ES-I3 (cell line): Measurements from ENCODE around the gene ARF4.

Experiments
- H3K36me3 ChIP-seq: 2 replicates; pipeline ENCODE4 v1.6.1; 2013; ENCODE audit warnings: mild to moderate bottlenecking, low read length, control low read depth, moderate library complexity; ENCODE audit not compliant: insufficient read depth
- H3K4me1 ChIP-seq: 2 replicates; pipeline ENCODE4 v1.6.1; 2013; ENCODE audit warnings: mild to moderate bottlenecking, control low read depth, low read length; ENCODE audit not compliant: insufficient read depth
- H3K9ac ChIP-seq: 2 replicates; pipeline ENCODE4 v1.6.1; 2013; ENCODE audit warnings: low read depth, mild to moderate bottlenecking, low read length, moderate library complexity
- H3K9me3 ChIP-seq: 2 replicates; pipeline ENCODE4 v1.6.1; 2013; ENCODE audit warnings: mild to moderate bottlenecking, low read length, moderate library complexity; ENCODE audit not compliant: control insufficient read depth, insufficient read depth

The ARF4 gene

DNA sequence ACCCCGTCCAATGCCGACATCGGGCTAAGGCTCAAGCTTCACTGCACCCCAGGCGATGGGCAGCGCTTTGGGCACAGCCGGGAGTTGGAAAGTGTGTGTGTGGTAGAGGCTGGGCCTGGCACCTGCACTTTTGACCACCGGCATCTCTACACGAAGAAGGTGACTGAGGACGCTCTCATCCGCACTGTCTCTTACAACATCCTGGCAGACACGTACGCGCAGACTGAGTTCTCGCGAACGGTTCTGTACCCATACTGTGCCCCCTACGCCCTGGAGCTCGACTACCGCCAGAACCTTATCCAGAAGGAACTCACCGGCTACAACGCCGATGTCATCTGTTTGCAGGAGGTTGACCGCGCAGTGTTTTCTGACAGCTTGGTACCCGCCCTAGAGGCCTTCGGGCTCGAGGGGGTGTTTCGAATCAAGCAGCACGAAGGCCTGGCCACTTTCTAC, 40.0 kb downstream of the ARF4 start:
- H3K4me1 ChIP-seq = peaks cover 5% of the 10 kb centered on the region; the same call in 1 of the 2 replicates
- no peaks in the 10 kb centered on the region for H3K9me3 ChIP-seq
- H3K9ac ChIP-seq = peak overlapping the region; percentile 91
- H3K36me3 ChIP-seq = peaks cover 5% of the 10 kb centered on the region; the same call in 1 of the 2 replicates

DNA sequence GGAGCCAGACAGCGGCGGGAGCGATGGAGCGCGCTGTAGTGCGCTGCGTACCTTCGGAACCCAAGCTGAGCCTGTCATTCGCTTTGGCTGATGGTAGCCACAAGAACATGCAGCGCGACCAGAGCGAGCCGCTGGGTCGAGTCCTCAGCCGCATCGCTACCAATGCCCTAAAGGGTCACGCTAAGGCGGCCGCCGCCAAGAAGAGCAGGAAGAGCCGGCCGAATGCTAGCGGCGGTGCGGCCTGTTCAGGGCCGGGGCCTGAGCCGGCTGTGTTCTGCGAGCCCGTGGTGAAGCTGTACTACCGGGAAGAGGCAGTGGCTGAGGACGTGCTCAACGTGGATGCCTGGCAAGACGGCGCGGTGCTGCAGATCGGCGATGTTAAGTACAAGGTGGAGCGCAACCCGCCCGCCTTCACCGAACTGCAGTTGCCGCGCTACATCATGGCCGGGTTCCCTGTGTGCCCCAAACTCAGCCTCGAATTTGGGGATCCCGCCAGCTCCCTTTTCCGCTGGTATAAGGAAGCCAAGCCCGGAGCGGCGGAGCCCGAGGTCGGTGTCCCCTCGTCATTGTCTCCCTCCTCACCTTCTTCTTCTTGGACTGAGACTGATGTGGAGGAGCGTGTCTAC, 40.6 kb downstream of the ARF4 start:
- H3K9me3 ChIP-seq = no peaks in the 10 kb centered on the region
- peaks cover 5% of the 10 kb centered on the region; the same call in 1 of the 2 replicates for H3K36me3 ChIP-seq
- H3K4me1 ChIP-seq = peaks cover 5% of the 10 kb centered on the region; the same call in 1 of the 2 replicates

DNA sequence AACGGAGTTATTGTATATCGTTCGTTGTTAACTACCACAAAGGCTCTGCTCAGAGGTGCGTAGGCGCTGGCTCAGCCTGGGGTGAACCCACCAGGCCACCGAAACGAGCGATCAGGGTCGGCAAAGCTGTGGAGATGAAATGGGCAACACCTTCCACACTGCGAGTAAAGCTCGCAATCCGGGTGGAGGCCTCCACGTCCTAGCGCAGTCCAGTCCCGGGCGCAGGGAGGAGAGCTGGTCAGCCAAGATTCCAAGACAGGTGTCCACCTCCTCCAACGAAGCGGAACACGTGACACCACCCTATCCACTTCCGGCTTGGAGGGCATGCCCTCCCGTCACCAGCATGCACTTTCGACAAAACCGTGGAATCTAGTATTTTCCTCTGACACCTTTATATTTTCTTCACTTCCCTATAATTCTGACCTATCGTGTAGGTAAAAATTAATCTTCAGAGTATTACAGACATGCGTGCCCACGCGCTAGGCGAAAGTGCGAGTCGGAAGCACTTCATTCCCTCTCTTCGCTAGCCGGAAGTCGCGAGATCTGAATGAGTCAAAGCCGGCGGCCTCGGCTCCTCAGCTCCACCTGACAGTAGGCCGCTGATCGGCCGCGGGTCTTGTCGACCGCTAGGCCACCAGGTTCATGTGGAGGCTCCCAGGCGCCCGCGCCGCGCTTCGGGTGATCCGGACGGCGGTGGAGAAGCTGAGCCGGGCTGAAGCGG, 41.2 kb downstream of the ARF4 start, which contains the start of gene PDE12:
Gene PDE12 (plus strand): TSS at position 537 of the 721 bp plus-strand sequence. CDS start 106 bp downstream, at position 643.
- Histone ChIP-seq H3K4me1 (peaks cover 5% of the 10 kb centered on the region; the same call in 1 of the 2 replicates), H3K9me3 (no peaks in the 10 kb centered on the region), H3K36me3 (peaks cover 5% of the 10 kb centered on the region; the same call in 1 of the 2 replicates), H3K9ac (peak within 1 kb of the TSS; percentile 91)

More for the DNA sequence above, 40.6 kb downstream of the ARF4 start:
- peak overlapping the region; percentile 91 for H3K9ac ChIP-seq

DNA sequence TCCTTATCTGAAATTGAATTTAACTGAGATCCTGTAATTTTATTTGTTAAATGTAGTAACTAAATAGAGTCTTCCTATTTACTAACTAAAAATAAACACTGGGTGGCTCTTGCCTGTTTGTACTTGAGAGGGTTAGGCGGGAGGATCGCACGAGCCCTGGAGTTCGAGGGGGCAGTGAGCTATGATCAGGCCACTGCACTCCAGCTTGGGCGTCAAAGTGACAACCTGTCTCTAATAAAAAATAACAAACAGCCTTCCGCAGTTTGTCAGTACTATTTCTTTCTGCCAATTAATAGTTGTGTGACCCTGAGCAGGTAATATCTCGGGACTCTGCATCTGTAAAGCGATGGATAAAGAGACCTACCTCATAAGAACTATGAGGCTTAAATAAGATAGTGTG, 41.8 kb downstream of the ARF4 start:
- Histone ChIP-seq H3K9me3 (no peaks in the 10 kb centered on the region), H3K4me1 (peaks cover 5% of the 10 kb centered on the region; the same call in 1 of the 2 replicates), H3K9ac (peak overlapping the region; percentile 91), H3K36me3 (peaks cover 5% of the 10 kb centered on the region; the same call in 1 of the 2 replicates)

DNA sequence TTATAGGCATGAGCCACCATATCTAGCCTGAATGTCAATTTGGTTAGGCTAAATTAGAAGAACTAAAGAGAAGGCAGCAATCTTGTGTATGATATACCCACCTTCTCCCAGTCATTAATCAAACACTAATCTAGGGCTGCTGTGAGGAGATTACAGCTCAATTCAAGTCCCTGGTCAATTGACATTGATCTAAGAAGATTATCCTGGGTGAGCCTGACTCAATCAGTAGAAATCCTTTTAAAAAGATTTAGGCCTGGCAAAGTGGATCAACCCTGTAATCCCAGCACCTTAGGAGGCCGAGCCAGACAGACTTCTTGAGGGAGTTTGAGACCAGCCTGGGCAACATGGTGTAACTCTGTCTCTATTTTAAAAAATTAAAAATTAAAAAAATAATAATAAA, 50.5 kb downstream of the ARF4 start:
- no peak overlapping the region for H3K9ac ChIP-seq
- H3K4me1 ChIP-seq = peaks cover 9% of the 10 kb centered on the region; the same call in 1 of the 2 replicates
- H3K9me3 ChIP-seq = no peaks in the 10 kb centered on the region
- no peaks in the 10 kb centered on the region for H3K36me3 ChIP-seq

DNA sequence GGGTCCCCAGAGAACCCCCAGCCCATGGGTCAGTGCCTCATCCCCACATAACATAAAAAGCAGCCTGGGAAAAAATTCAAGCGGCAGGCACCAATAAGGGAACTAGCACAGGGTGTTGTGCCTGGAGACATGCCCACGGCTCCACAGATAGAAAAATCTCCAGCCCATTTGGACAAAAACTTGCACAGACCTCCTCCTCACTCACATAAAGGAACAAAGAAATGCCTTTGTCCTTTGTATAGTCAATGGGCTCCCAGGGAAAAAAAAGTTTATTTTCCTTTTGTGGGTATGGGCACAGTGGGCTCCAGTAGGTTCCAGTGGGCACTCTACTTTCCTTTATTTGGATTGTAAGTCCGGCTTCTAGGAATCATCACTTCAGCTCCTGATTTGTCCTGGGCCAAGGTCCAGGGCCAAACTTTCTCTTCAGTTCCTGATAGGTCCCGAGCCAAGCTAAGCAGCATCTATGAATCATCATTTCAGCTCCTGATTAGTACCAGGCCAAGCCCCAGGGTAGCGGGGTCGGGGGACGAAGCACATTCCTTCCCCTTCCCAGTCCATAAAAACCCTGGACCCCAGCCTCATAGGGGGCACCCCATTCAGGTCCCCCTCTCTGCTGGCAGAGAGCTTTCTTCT, 51.4 kb downstream of the ARF4 start:
- Histone ChIP-seq H3K36me3 (no peaks in the 10 kb centered on the region), H3K4me1 (peaks cover 9% of the 10 kb centered on the region; the same call in 1 of the 2 replicates), H3K9ac (no peak overlapping the region), H3K9me3 (no peaks in the 10 kb centered on the region)

DNA sequence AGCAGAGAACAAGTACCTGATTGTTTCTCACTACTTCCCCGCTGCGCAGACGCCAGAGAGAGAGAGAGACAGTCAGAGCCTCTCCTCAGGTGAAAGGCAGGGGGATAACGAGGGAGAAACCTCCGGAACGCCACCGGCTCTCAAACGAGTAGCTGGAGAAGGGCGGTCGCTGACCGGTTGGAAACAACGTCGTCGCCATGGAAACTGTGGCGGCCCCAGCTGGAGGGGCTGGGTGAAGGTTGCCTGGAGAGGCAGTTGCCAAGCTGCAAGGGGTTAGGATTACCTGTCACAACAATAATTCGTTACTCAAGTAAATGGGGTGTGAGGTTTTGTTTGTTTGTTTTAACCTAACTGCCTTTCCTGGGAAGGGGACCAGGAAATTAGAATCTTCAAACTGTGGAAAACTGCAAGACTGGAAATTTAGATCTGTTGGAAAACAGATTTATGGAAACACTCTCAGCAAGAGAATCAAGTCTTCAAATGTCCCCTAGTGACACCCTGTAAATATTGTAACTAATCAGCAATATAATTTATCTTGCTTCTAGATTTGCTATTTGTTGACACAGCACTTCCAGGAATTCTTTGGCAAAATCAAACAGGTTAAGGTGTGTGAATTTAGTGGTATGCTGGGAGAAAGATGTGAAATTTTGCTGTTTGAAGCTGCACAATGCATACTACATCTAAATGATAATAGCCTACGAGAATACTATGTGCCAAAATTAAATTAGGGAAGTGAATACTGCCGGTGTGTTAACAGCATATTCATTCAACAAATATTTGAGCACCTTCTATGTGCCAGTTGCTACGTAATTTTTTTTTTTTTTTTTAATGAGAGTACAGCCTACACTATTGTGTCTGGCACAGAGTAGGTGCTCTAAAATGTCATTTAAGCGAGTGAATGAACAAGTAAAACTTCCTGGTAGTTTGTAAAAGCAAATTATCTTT, 52.7 kb downstream of the ARF4 start, which contains the start of gene DNAH12:
Gene DNAH12 (minus strand): TSS at position 164 of the 945 bp plus-strand sequence. CDS start 1,474 bp downstream, outside the sequence.
- Histone ChIP-seq H3K36me3 (no peaks in the 10 kb centered on the region), H3K9me3 (no peaks in the 10 kb centered on the region), H3K9ac (peak within 1 kb of the TSS; percentile 43), H3K4me1 (peaks cover 9% of the 10 kb centered on the region; the same call in 1 of the 2 replicates)

DNA sequence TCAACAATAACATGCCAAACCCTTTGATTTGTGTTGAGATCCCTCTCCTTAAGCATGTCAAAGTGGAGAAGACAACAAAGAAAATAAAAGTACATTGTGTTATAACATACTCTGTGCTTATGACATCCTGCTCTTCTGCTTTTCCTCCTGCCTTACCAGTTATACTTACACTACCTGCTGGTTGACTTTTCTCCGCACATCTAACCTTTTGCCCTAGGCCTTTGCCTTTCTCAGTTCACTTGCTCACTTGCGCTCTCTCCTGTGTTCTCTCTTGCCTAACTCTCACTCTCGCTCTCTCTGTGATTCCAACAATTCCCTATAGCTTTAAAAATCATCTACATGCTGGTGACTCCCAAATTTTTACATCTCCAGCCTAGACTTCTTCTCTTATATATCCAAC, 58.7 kb downstream of the ARF4 start:
- no peaks in the 10 kb centered on the region for H3K9me3 ChIP-seq
- H3K4me1 ChIP-seq = no peaks in the 10 kb centered on the region
- H3K36me3 ChIP-seq = no peaks in the 10 kb centered on the region
- no peak overlapping the region for H3K9ac ChIP-seq

DNA sequence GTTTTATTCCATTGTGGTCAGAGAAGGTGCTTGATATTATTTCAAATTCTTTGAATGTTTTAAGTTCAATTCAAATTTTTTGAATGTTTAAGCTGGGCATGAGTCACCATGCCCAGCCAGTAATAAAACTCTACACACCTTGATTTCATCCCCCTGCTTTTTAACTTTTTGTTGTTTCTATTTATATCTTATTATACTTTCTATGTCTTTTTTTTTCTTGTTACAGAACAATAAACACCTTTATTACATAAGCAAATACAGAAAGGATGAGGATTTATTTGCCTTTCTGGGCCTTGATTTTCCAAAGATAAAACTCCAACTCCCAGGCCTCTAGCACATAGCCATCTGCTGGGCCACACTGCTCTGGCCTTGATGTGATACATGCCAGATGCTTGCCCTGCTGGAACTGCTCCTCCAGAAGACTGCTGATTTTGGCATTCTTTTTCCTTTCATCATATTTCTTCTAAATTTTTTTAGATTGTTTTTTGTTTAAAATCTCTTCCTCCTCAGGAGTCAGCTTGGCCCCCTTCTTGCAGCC, 67.0 kb downstream of the ARF4 start:
- H3K9ac ChIP-seq = no peak overlapping the region
- no peaks in the 10 kb centered on the region for H3K9me3 ChIP-seq
- no peaks in the 10 kb centered on the region for H3K36me3 ChIP-seq
- no peaks in the 10 kb centered on the region for H3K4me1 ChIP-seq
